Measurements from ENCODE around the gene CEP76. TPM values are rescaled to one million over a fixed set of nuclear protein-coding genes. Genes with fewer than 3 reads are reported as not detected.

The CEP76 gene
- total and polyA plus RNA-seq, 2 experiments from 2014 or later: 11.2 to 25.9 TPM

- TF ChIP-seq REST (IDR thresholded peaks at IDR 0.05; ENCODE audit: unreplicated experiment): no peak
- TF ChIP-seq STAT1 (IDR thresholded peaks at IDR 0.05; ENCODE audit: unreplicated experiment): no peak
- no peak for TF ChIP-seq ZNF462 (CRISPR knock-in tag; IDR thresholded peaks at IDR 0.05)
- no peak for TF ChIP-seq POLR2AphosphoS5 (IDR thresholded peaks at IDR 0.05; ENCODE audit: low read depth)
Measured at GRCh38 chr18:12689256-12689850, 13.2 kb downstream of the CEP76 start (continued).

GRCh38 chr18:12686100-12686499, 16.4 kb downstream of the CEP76 start:
- Histone ChIP-seq H3K36me3 (ENCODE audit: insufficient read depth) (peaks cover 15% of the 10 kb centered on the region; the same call in 1 of the 2 replicates), H3K9me2 (ENCODE audit: insufficient read depth) (no peaks in the 10 kb centered on the region), H3K4me1 (ENCODE audit: insufficient read depth) (no peaks in the 10 kb centered on the region), H2AFZ (no peak overlapping the region), H4K20me1 (replicated peaks; ENCODE audit: insufficient read depth) (no peaks in the 10 kb centered on the region; the same call in 1 of the 2 replicates), H3K4me3 (no peak overlapping the region), H3K27me3 (ENCODE audit: insufficient read depth) (no peaks in the 10 kb centered on the region), H3K27ac (ENCODE audit: low read depth) (no peak overlapping the region), H3K4me2 (no peak overlapping the region), H3K79me2 (replicated peaks; ENCODE audit: insufficient read depth) (no peaks in the 10 kb centered on the region), H3F3A (replicated peaks; ENCODE audit: low read depth) (no peaks in the 10 kb centered on the region)
- DNase-seq (ENCODE audit: low spot score) (peak; percentile 11), ATAC-seq (no peak; the same call in 2 of the 3 replicates)
- Mint-ChIP-seq H3K4me1 (no peaks in the 10 kb centered on the region), H3K36me3 (ENCODE audit: low read depth) (peaks cover 21% of the 10 kb centered on the region; the same call in 2 of the 3 replicates), H3K27ac (no peak overlapping the region), H3K27me3 (ENCODE audit: insufficient read depth, low read depth, poor library complexity) (peaks cover 2% of the 10 kb centered on the region), H3K4me3 (no peak overlapping the region), H3K9me3 (no peaks in the 10 kb centered on the region)
- TF ChIP-seq CTCF (conservative IDR thresholded peaks at IDR 0.05; ENCODE audit: low read depth in 2 of 2) (peak in 1 of 2 experiments; percentile 29; a peak in 2 of 4 replicates), REST (IDR thresholded peaks at IDR 0.05; ENCODE audit: unreplicated experiment) (no peak)
